LNCAP (cell line): Measurements from ENCODE around the gene FSD1L.

Experiments
- CTCF ChIP-seq: fragments of 450-650 bp; IDR thresholded peaks from 2 replicates; pipeline ENCODE4 v1.5.1; 2017; ENCODE audit warnings: mild to moderate bottlenecking

Gene FSD1L

GRCh38 chr9:105438141-105438806 is 9.6 kb upstream of the FSD1L start:
- TF ChIP-seq CTCF: no peak

- no peak for TF ChIP-seq CTCF
Observed at GRCh38 chr9:105439428-105439827, 8.4 kb upstream of the FSD1L start.

GRCh38 chr9:105441616-105442160 is 6.1 kb upstream of the FSD1L start:
- TF ChIP-seq CTCF: no peak

- no peak for TF ChIP-seq CTCF
Observed at GRCh38 chr9:105443121-105443520, 4.7 kb upstream of the FSD1L start.

GRCh38 chr9:105444130-105444529 is 3.7 kb upstream of the FSD1L start:
- no peak for TF ChIP-seq CTCF

- no peak for TF ChIP-seq CTCF
Observed at GRCh38 chr9:105445203-105445881, 2.5 kb upstream of the FSD1L start.

GRCh38 chr9:105447386-105447813 is 434 bp upstream of the FSD1L start:
- TF ChIP-seq CTCF: no peak
